Gastrocnemius medialis (tissue), 4 donors: ENCODE measurements around the gene RRAD.

ENCODE experiments used
- POLR2A ChIP-seq, 2 donors: fragments of 450-650 bp; IDR thresholded peaks; one replicate each; pipeline ENCODE4 v1.6.1; 2017; ENCODE audit warnings: antibody characterized with exemption in 2 of 2, mild to moderate bottlenecking in 2 of 2, moderate library complexity in 2 of 2
- TF ChIP-seq, protein P1 (sequence below), 5 experiments: fragments of 450-650 bp in 3 of 5; fragments of 200-600 bp in 2 of 5; sonication (generic) in 2 of 5; IDR thresholded peaks in 4 of 5; conservative IDR thresholded peaks in 1 of 5; 1 replicate in 4 of 5; 2 replicates in 1 of 5; pipeline ENCODE4 v1.5.1; 2016 to 2019; ENCODE audit warnings: antibody characterized with exemption in 5 of 5, mild to moderate bottlenecking in 3 of 5, moderate library complexity in 3 of 5

DNA sequence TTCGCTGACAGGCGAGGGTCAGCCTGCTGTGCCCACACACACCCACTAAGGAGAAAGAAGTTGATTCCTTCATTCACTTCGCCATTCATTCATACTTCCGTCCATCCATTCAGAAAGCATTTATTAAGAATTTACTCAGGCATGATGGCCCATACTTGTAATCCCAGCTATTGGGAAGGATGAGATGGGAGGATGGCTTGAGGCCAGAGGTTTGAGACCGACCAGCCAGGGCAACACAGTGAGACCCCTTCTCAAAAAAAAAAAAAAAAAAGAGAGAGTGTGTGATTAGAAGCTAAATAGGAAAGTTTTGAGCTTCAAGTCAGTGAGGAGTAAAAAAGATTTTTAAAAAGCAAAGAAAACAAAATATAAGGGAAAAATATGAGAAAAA lies 18.7 kb upstream of the RRAD start:
- TF ChIP-seq, protein P1, sequence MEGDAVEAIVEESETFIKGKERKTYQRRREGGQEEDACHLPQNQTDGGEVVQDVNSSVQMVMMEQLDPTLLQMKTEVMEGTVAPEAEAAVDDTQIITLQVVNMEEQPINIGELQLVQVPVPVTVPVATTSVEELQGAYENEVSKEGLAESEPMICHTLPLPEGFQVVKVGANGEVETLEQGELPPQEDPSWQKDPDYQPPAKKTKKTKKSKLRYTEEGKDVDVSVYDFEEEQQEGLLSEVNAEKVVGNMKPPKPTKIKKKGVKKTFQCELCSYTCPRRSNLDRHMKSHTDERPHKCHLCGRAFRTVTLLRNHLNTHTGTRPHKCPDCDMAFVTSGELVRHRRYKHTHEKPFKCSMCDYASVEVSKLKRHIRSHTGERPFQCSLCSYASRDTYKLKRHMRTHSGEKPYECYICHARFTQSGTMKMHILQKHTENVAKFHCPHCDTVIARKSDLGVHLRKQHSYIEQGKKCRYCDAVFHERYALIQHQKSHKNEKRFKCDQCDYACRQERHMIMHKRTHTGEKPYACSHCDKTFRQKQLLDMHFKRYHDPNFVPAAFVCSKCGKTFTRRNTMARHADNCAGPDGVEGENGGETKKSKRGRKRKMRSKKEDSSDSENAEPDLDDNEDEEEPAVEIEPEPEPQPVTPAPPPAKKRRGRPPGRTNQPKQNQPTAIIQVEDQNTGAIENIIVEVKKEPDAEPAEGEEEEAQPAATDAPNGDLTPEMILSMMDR (IDR thresholded peaks at IDR 0.05 in 4 of 5, conservative IDR thresholded peaks at IDR 0.05 in 1 of 5) = no peak
- TF ChIP-seq POLR2A (IDR thresholded peaks at IDR 0.05) = no peak
